ENCODE measurements around the gene HAND1. TPM values are rescaled to one million over a fixed set of nuclear protein-coding genes. Genes with fewer than 3 reads are reported as not detected.

The HAND1 gene
- total RNA-seq, 6 donors from 2014 or later: 1.7 TPM; not detected in 5

- ATAC-seq (ENCODE audit: low FRiP score in 2 of 2) (peak in 1 of 2 donors; percentile 60), DNase-seq (peak; percentile 53 to 92)
- Histone ChIP-seq H3K36me3 (peaks cover 3 to 15% (median 4%) of the 10 kb centered on the region in 4 donors), H3K27ac (peak overlapping the region; percentile 85 to 93 (median 88)), H3K9me3 (no peaks in the 10 kb centered on the region), H3K27me3 (no peaks in the 10 kb centered on the region), H3K4me3 (peak overlapping the region; percentile 87 to 99 (median 96)), H3K4me1 (peaks cover 23 to 34% (median 31%) of the 10 kb centered on the region in 4 donors)
- TF ChIP-seq CTCF (IDR thresholded peaks at IDR 0.05) (no peak), POLR2A (IDR thresholded peaks at IDR 0.05) (no peak), POLR2AphosphoS5 (IDR thresholded peaks at IDR 0.05) (no peak), EP300 (IDR thresholded peaks at IDR 0.05) (no peak)
- 0% methylated on average over 1 to 38 of the region's 87 CpGs for WGBS, 2 donors
These were observed 31.6 kb downstream of the HAND1 start for GRCh38 chr5:154446195-154447088.

GRCh38 chr5:154445422-154446194 is 32.4 kb downstream of the HAND1 start, which contains the start of gene SAP30L:
TSS of gene SAP30L (plus strand) at chr5:154445997. CDS start at chr5:154446605, 608 bp downstream.
- ATAC-seq (ENCODE audit: low FRiP score in 2 of 2) (peak; percentile 98), DNase-seq (peak; percentile 94 to 100)
- H3K9me3 ChIP-seq: no peaks in the 10 kb centered on the region
- H3K36me3 ChIP-seq: peaks cover 0 to 18% (median 4%) of the 10 kb centered on the region in 4 donors
- TF ChIP-seq POLR2A (IDR thresholded peaks at IDR 0.05): peak in 3 of 4 donors; percentile 67 to 91 (median 90)
- TF ChIP-seq CTCF (IDR thresholded peaks at IDR 0.05): no peak
- TF ChIP-seq EP300 (IDR thresholded peaks at IDR 0.05): no peak
- peak; percentile 78 to 90 for TF ChIP-seq POLR2AphosphoS5 (IDR thresholded peaks at IDR 0.05)
- WGBS, 2 donors: 1 to 2% methylated on average over 23 to 33 of the region's 70 CpGs
- H3K27me3 ChIP-seq: no peaks in the 10 kb centered on the region
- H3K4me1 ChIP-seq: peaks cover 23 to 34% (median 31%) of the 10 kb centered on the region in 4 donors
- H3K27ac ChIP-seq: peak within 1 kb of the TSS; percentile 85 to 93 (median 88)
- peak within 1 kb of the TSS; percentile 87 to 99 (median 96) for H3K4me3 ChIP-seq

GRCh38 chr5:154444556-154445421 is 33.2 kb downstream of the HAND1 start:
- H3K9me3 ChIP-seq: no peaks in the 10 kb centered on the region
- DNase-seq: peak; percentile 34 to 50
- 4 to 6% methylated on average over 21 to 30 of the region's 30 CpGs for WGBS, 2 donors
- H3K27me3 ChIP-seq: no peaks in the 10 kb centered on the region
- H3K27ac ChIP-seq: peak overlapping the region; percentile 85 to 93 (median 88)
- peaks cover 2 to 23% (median 7%) of the 10 kb centered on the region in 4 donors for H3K36me3 ChIP-seq
- peak overlapping the region; percentile 76 to 99 (median 96) for H3K4me3 ChIP-seq
- peaks cover 23 to 34% (median 31%) of the 10 kb centered on the region in 4 donors for H3K4me1 ChIP-seq
- TF ChIP-seq POLR2A (IDR thresholded peaks at IDR 0.05) (no peak), POLR2AphosphoS5 (IDR thresholded peaks at IDR 0.05) (no peak), EP300 (IDR thresholded peaks at IDR 0.05) (no peak), CTCF (IDR thresholded peaks at IDR 0.05) (no peak)
- ATAC-seq (ENCODE audit: low FRiP score in 2 of 2): peak; percentile 6 to 30

GRCh38 chr5:154442801-154443200 is 35.2 kb downstream of the HAND1 start:
- ATAC-seq (ENCODE audit: low FRiP score in 2 of 2) (no peak), DNase-seq (no peak)
- Histone ChIP-seq H3K4me1 (peaks cover 14 to 23% (median 19%) of the 10 kb centered on the region in 4 donors), H3K27me3 (no peaks in the 10 kb centered on the region), H3K9me3 (no peaks in the 10 kb centered on the region), H3K4me3 (no peak overlapping the region), H3K36me3 (peaks cover 7 to 43% (median 16%) of the 10 kb centered on the region in 4 donors), H3K27ac (no peak overlapping the region)
- whole genome bisulfite sequencing, 2 donors: 88 to 90% methylated on average over 1 of the region's 1 CpG
- TF ChIP-seq POLR2A (IDR thresholded peaks at IDR 0.05) (no peak), EP300 (IDR thresholded peaks at IDR 0.05) (no peak), CTCF (IDR thresholded peaks at IDR 0.05) (no peak), POLR2AphosphoS5 (IDR thresholded peaks at IDR 0.05) (no peak)
